ENCODE results near the gene CCDC188.
"Not testable (repeated sequence)": the region's sequence is repeated elsewhere in the genome, so short reads cannot be mapped to it uniquely, and the experiment has no call there.

CCDC188 gene

DNA sequence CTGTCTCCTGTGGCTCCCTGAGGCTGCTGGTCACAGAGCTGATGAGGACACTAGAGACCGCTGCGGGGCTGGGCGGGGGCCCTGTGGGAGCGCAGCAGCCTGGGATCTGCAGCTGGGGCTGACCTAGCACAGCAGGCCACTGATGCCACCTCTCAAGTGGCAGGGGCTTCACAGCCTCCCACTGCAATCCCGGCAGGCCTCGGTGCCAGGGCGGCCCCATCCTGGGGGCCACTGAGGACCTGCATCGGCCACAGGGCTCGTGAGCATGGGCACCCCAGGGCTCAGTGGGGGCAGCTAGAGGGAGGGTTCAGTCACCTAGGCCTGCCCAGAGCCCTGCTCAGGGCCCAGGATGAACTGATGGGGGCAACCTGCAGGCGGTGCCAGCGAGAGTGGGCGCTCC, 14.6 kb upstream of the CCDC188 start:
- Histone ChIP-seq H3K4me1 (ENCODE audit: control insufficient read depth, insufficient read depth, low read length) (no peaks in the 10 kb centered on the region), H3K9me3 (ENCODE audit: control insufficient read depth, insufficient read depth, low read depth, low read length) (no peaks in the 10 kb centered on the region), H3K27ac (ENCODE audit: extremely low read depth, low read depth, low read length) (no peak overlapping the region), H3K36me3 (ENCODE audit: control insufficient read depth in 2 of 2, insufficient read depth in 1 of 2, low read length in 2 of 2) (no peaks in the 10 kb centered on the region), H3K4me3 (ENCODE audit: low read depth, low read length) (no peak overlapping the region)
- ChIA-PET CTCF (no interaction called here), POLR2A (no interaction called here)
- no peak for TF ChIP-seq ZNF776 (tag by site-specific recombination; IDR thresholded peaks at IDR 0.05; ENCODE audit: borderline replicate concordance)
- TF ChIP-seq IKZF3 (tag by site-specific recombination; IDR thresholded peaks at IDR 0.05): no peak
- TF ChIP-seq, protein P1, sequence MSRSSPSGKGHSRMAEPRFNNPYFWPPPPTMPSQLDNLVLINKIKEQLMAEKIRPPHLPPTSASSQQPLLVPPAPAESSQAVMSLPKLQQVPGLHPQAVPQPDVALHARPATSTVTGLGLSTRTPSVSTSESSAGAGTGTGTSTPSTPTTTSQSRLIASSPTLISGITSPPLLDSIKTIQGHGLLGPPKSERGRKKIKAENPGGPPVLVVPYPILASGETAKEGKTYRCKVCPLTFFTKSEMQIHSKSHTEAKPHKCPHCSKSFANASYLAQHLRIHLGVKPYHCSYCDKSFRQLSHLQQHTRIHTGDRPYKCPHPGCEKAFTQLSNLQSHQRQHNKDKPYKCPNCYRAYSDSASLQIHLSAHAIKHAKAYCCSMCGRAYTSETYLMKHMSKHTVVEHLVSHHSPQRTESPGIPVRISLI (tag by site-specific recombination; IDR thresholded peaks at IDR 0.05): no peak
- TF ChIP-seq, protein P2, sequence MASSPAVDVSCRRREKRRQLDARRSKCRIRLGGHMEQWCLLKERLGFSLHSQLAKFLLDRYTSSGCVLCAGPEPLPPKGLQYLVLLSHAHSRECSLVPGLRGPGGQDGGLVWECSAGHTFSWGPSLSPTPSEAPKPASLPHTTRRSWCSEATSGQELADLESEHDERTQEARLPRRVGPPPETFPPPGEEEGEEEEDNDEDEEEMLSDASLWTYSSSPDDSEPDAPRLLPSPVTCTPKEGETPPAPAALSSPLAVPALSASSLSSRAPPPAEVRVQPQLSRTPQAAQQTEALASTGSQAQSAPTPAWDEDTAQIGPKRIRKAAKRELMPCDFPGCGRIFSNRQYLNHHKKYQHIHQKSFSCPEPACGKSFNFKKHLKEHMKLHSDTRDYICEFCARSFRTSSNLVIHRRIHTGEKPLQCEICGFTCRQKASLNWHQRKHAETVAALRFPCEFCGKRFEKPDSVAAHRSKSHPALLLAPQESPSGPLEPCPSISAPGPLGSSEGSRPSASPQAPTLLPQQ (tag by site-specific recombination; IDR thresholded peaks at IDR 0.05): no peak
- no peak for TF ChIP-seq ZNF701 (tag by site-specific recombination; IDR thresholded peaks at IDR 0.05)
- no peak for TF ChIP-seq ZNF239 (tag by site-specific recombination; IDR thresholded peaks at IDR 0.05)
- no peak for TF ChIP-seq ZNF274 (IDR thresholded peaks at IDR 0.05; ENCODE audit: low read length)
- no peak for TF ChIP-seq ZNF274 (tag by site-specific recombination; IDR thresholded peaks at IDR 0.05; ENCODE audit: borderline replicate concordance)
- no peak for TF ChIP-seq ZNF10 (tag by site-specific recombination; IDR thresholded peaks at IDR 0.05)
- TF ChIP-seq ZNF114 (tag by site-specific recombination; IDR thresholded peaks at IDR 0.05): no peak
- TF ChIP-seq ZNF830 (tag by site-specific recombination; IDR thresholded peaks at IDR 0.05; ENCODE audit: low read depth): no peak
- TF ChIP-seq ZNF544 (tag by site-specific recombination; IDR thresholded peaks at IDR 0.05): no peak
- no peak for TF ChIP-seq ZNF146 (tag by site-specific recombination; IDR thresholded peaks at IDR 0.05)
- no peak for TF ChIP-seq ZNF555 (tag by site-specific recombination; conservative IDR thresholded peaks at IDR 0.05)
- no peak for TF ChIP-seq SP2 (tag by site-specific recombination; IDR thresholded peaks at IDR 0.05)
- TF ChIP-seq PRDM1 (tag by site-specific recombination; IDR thresholded peaks at IDR 0.05): no peak

DNA sequence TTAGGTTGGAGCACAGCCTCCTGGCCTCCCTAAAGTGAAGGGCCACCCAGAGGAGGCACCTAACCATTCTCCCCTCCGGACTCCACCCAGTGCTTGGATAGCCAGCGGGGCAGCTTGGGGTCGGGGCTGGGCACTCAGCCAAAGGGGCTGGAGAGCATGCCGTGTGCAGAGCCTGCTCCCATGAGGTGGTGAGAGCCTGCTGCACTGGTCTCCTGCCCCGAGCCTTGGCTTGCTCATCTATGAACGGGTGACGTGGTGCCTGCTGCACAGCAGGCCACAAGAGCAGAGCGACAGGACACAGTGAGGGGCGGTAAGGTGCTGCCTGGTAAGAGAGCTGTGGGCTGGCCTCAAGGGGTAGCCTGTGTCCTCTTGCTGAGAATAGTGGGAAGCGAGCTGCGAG, 14.0 kb upstream of the CCDC188 start:
- Histone ChIP-seq H3K36me3 (ENCODE audit: control insufficient read depth in 2 of 2, insufficient read depth in 1 of 2, low read length in 2 of 2) (no peaks in the 10 kb centered on the region), H3K4me1 (ENCODE audit: control insufficient read depth, insufficient read depth, low read length) (no peaks in the 10 kb centered on the region), H3K27ac (ENCODE audit: extremely low read depth, low read depth, low read length) (no peak overlapping the region), H3K4me3 (ENCODE audit: low read depth, low read length) (no peak overlapping the region), H3K9me3 (ENCODE audit: control insufficient read depth, insufficient read depth, low read depth, low read length) (no peaks in the 10 kb centered on the region)
- CTCF ChIA-PET: no interaction called here
- TF ChIP-seq ZIC2 (tag by site-specific recombination; IDR thresholded peaks at IDR 0.05): peak; percentile 70
- TF ChIP-seq KLF16 (tag by site-specific recombination; IDR thresholded peaks at IDR 0.05): no peak
- TF ChIP-seq ZSCAN16 (tag by site-specific recombination; IDR thresholded peaks at IDR 0.05): peak; percentile 87
- TF ChIP-seq ZBTB1 (tag by site-specific recombination; IDR thresholded peaks at IDR 0.05): no peak
- POLR2A ChIA-PET: no interaction called here

DNA sequence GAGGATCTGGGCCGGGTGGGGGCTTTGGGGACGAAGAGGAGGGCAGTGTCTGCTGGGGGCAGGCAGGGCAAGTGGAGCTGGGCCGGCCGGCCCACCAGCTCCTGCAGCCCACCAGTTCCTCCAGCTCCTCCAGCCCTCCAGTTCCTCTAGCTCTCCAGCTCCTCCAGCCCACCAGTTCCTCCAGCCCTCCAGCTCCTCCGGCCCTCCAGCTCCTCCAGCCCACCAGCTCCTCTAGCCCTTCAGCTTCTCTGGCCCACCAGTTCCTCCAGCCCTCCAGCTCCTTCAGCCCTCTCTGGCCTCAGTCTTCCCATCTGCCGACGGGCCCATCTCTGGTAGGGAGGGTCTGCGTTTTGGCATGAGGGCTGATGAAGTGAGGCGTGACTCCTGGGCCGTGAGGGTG, 9.2 kb upstream of the CCDC188 start:
- POLR2A ChIA-PET: interaction anchor here (0.6 to 1.1 kb wide), 4 partner anchors 12 to 511 kb away, joined by 6 to 10 read pairs (median 7); no protein-coding TSS in a partner anchor
- no peaks in the 10 kb centered on the region for H3K36me3 ChIP-seq (ENCODE audit: control insufficient read depth in 2 of 2, insufficient read depth in 1 of 2, low read length in 2 of 2)
- no peak for TF ChIP-seq KLF9 (tag by site-specific recombination; IDR thresholded peaks at IDR 0.05; ENCODE audit: low read depth)
- TF ChIP-seq, protein P3, sequence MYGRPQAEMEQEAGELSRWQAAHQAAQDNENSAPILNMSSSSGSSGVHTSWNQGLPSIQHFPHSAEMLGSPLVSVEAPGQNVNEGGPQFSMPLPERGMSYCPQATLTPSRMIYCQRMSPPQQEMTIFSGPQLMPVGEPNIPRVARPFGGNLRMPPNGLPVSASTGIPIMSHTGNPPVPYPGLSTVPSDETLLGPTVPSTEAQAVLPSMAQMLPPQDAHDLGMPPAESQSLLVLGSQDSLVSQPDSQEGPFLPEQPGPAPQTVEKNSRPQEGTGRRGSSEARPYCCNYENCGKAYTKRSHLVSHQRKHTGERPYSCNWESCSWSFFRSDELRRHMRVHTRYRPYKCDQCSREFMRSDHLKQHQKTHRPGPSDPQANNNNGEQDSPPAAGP (tag by site-specific recombination; IDR thresholded peaks at IDR 0.05): 0 out of 2 replicates have a peak, but pooled peaks have one; percentile 29
- TF ChIP-seq ZNF274 (IDR thresholded peaks at IDR 0.05; ENCODE audit: low read length): no peak
- TF ChIP-seq ZNF274 (tag by site-specific recombination; IDR thresholded peaks at IDR 0.05; ENCODE audit: borderline replicate concordance): no peak
- peak; percentile 95 for TF ChIP-seq ZNF394 (tag by site-specific recombination; IDR thresholded peaks at IDR 0.05; ENCODE audit: borderline replicate concordance)

DNA sequence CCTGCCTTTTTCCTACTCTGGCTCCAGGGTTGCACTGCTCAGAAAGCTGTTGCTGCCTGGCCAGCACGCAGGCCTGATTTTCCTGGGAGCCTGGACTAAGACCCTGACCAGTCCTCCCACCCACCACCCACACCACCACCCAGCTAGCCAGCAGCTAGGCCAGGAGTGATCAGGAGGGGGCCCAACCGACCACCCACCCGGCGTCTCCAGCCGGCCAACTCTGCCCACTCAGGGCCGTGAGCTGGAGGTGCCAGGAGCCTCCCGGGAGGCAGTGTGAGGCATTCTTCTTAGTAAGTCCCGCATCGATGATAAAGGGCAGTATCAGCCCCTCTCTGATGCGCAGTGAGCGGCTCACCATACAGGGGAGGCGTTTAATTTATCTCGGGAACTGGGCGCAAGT, 8.7 kb upstream of the CCDC188 start:
- H3K4me1 ChIP-seq (ENCODE audit: control insufficient read depth, insufficient read depth, low read length); H3K36me3 ChIP-seq (ENCODE audit: control insufficient read depth in 2 of 2, insufficient read depth in 1 of 2, low read length in 2 of 2); H3K27ac ChIP-seq (ENCODE audit: extremely low read depth, low read depth, low read length); H3K9me3 ChIP-seq (ENCODE audit: control insufficient read depth, insufficient read depth, low read depth, low read length); H3K4me3 ChIP-seq (ENCODE audit: low read depth, low read length): not testable (repeated sequence)
- POLR2A ChIA-PET: interaction anchor here (0.6 to 1.1 kb wide), 4 partner anchors 12 to 511 kb away, joined by 6 to 10 read pairs (median 7); no protein-coding TSS in a partner anchor
- CTCF ChIA-PET: interaction anchor here (0.7 to 1.6 kb wide), 7 partner anchors 13 to 125 kb away, joined by 3 to 11 read pairs (median 4); no protein-coding TSS in a partner anchor

More for the DNA sequence above, 9.2 kb upstream of the CCDC188 start:
- CTCF ChIA-PET: interaction anchor here (0.7 to 1.6 kb wide), 5 partner anchors 13 to 125 kb away, joined by 3 to 11 read pairs (median 4); no protein-coding TSS in a partner anchor
- Histone ChIP-seq H3K4me1 (ENCODE audit: control insufficient read depth, insufficient read depth, low read length) (no peaks in the 10 kb centered on the region), H3K9me3 (ENCODE audit: control insufficient read depth, insufficient read depth, low read depth, low read length) (no peaks in the 10 kb centered on the region), H3K27ac (ENCODE audit: extremely low read depth, low read depth, low read length) (no peak overlapping the region), H3K4me3 (ENCODE audit: low read depth, low read length) (no peak overlapping the region)
